Measurements from ENCODE around the gene KASH5. TPM values are rescaled to one million over a fixed set of nuclear protein-coding genes. Genes with fewer than 3 reads are reported as not detected.

The KASH5 gene
- polyA plus RNA-seq, 5 donors, result not detected

DNA sequence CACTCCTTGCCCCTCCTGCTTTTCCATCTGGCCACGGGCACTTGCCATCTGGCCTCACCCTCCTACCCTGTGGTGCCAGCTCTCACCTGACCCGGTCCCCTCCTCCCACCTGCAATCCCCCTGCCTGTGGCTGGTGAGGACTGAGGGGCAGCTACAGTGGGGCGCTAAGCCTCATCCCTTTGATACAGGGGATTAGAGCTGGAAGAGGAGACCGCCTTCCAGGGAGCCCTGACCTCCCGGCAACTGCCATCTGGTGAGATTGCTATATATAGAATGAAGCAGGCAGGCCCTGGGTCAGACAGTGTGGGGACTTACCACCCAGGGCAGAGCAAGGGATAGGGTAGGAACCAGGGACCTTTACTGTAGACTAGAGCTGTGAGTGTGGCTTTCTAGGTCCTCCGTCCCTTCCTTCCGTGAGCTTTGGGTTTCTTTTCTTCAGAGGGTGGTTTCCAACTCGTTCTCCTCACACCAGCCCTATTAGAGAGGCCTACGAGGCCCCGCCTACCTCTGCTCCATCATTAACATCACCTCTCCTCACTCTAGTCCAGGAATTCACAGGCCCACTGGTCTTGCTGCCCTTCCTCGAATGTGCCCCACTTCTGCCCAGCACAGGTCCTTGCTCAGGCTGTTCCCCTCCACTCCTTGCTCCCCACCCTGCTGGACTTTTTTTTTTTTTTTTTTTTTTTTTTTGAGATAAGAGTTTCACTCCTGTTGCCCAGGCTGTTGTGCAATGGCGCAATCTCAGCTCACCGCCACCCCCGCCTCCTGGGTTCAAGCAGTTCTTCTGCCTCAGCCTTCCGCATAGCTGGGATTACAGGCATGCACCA, 7.7 kb downstream of the KASH5 start:
- DNase-seq, result no peak

DNA sequence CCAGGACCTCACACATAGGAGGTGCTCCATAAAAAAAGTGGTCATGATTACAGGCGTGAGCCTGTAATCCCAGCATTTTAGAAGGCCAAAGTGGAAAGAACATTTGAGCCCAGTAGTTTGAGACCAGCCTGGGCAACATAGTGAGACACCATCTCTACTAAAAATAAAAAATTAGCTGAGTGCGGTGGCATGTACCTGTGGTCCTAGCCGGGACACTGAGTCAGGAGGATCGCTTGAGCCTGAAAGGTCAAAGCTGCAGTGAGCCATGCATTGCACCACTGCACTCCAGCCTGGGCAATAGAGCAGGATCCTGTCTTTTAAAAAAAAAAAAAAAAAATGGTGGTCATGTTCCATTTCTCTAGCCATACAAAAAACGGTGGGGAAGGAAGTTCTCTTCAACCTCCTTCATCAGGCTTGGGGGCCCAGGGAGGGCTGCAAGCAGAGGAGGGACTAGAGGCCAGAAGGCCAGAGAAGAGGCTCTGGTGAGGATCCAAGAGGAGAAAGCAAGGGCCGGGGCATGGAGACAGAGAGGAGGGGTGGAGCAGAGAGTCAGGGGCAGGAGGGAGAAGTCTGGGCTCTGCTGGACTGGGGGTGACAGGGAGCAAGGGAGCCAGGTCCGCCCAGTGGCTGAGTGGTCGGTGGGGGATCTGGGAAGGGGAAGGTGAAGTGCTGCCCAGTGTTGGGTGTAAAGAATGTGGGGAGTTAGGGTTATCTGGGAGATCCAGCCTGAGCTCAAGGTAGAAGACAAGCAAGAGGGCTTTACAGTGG, 8.9 kb downstream of the KASH5 start:
- DNase-seq, result no peak

DNA sequence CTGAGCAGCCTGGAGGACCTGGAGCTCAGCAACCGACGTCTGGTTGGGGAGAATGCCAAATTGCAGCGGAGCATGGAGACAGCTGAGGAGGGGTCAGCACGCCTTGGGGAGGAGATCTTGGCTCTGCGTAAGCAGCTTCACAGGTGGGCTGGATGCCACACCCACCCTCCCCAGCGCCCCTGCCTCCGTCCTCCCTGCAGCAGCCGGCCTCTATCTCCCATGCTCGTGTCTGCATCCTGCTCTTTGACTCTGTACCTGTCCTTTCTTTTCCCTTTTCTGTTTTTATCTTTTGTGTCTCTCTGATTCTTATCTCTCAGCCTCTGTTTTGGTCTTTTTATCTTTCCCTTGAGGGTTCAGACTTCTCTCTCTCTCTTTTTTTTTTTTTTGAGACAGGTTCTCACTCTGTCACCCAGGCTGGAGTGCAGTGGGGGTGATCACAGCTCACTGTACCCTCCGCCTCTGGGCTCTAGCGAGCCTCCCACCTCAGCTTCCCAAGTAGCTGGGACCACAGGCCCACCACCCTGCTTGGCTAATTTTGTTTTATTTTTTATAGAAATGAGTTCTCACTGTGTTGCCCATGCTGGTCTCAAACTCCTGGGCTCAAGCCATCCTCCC, 10.1 kb downstream of the KASH5 start:
- DNase-seq, result no peak

DNA sequence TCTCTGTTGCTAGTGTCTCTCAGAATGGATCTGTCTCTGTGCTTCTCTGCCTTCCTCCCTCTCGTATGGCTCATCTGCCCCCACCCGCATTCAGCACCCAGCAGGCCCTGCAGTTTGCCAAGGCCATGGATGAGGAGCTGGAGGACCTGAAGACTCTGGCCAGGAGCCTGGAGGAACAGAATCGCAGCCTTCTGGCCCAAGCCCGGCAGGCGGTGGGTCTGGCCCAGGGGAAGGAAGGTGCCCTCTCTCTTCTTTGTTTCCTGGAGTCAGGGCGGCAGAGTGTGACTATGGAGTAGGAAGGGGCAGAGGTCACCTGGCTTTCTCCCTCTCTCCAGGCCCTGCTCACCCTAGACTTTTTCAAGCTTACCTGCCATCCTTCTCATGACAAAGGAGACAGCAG, 10.9 kb downstream of the KASH5 start:
- DNase-seq, result no peak

DNA sequence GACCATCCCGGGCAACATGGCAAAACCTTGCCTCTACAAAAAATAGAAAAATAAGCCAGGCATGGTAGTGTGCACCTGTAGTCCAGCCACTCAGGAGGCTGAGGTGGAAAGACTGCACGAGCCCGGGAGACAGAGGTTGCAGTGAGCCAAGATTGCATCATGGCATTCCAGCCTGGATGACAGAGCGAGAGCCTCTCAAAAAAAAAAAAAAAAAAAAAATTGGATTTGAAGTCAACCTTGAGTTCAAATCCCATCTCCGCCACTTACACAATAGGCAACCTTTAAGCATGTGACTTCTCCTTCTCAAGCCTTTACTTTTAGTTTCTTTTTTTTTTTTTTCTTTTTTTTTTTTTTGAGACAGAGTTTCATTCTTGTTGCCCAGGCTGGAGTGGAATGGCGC, 12.0 kb downstream of the KASH5 start:
- no peak for DNase-seq

DNA sequence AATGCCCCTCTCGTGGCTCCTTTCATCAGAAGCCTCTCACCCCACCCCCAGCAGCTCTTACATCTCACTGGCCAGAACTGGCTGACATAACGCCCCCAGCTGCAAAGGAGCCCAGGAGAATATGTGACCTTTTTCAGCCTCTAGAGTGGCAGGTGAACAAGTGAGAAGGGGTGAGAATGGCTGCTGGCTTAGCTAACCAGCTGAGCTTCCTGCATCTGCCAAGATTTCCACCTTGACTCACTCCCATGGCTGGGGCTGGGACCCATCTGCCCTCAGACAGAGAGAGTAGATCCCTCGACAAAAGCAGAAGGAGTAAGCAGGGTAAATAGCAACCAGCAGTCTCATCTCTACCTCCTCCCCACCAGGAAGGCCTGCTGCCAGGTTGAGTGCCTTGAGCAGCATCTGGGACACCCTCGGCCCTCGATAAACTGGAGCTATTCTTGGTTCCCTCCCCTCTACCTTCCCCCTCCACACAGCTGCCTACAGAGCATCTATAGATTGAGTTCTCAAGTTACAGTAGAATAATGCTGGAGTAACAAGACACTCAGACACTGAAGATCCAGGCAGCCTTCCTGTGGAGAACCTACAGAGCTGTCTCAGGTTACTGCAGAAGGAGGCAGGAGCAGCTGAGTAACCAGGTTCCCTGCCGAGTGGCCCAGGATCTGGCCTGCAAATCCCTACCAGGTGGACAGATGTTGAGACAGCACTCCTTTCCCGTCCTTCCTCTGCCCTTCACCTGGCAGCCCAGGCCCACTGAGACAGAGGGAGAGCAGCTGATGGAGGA, 15.5 kb downstream of the KASH5 start:
- no peak for DNase-seq

DNA sequence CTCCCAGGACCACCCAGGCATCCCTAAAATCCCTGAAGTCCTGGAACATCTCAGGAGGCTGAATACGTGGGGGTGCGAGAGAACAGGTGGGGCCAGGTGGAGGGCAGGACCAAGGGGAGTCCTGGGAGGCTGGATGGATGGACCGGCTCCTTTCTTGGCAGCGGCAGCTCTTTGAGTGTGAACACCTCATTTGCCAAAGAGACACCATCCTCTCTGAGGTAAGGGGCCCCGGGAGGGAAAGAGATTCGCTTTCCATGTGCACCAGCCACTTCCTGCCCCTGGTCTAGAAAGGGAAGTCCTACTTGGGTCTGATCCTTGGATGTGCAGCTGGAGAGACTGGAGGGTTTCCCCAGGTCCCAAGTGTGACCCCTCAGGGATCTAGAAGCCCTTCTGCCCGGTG, 19.0 kb downstream of the KASH5 start:
- DNase-seq, result no peak

DNA sequence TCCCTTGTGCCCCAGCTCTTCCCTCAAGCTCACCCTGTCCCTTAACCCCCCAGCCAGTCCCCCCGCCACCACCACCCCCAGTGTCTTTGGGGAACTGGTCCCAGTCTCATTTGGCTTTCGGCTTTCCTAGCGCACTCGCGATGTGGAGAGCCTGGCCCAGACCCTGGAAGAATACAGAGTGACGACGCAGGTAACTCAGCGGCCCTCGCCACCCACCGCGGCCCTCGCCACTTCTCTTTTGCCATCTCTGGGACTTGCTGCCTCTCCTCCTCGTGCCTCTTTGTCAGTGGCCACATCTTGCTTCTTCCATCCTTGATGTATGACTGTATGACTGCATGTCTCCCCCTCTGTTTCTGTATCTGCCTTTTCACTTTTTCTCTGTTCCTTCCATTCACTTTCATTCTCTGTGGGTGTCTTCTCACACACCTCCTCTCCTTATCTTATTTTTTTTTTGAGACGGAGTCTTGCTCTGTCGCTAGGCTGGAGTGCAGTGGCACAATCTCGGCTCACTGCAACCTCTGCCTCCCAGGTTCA, 19.5 kb downstream of the KASH5 start:
- no peak for DNase-seq

DNA sequence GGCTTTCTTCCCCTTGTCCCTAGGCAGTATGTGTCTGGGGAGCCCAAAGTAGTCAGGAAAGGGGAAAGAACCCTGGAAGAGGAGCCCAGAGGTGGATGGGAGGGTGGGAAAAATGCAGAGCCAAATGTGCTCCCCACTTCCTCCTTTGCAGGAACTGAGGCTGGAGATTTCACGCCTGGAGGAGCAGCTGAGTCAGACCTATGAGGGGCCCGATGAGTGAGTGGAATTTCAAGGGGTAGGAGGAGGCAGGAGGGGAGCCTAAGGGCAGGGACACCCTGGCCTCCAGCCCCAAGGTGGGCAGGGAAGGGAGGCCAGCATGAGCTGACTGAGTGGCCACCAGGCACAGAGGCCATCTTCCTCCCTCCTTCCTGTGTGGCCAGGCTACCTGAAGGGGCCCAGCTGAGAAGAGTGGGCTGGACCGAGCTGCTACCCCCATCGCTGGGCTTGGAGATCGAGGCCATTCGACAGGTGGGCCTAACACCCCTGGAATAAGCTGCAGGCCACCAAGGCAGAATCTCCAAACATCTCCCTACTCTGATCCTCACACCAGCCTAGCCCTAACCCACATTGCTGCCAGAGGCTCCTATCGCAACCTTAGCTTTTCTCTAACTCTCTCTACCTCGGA, 20.9 kb downstream of the KASH5 start:
- no peak for DNase-seq

DNA sequence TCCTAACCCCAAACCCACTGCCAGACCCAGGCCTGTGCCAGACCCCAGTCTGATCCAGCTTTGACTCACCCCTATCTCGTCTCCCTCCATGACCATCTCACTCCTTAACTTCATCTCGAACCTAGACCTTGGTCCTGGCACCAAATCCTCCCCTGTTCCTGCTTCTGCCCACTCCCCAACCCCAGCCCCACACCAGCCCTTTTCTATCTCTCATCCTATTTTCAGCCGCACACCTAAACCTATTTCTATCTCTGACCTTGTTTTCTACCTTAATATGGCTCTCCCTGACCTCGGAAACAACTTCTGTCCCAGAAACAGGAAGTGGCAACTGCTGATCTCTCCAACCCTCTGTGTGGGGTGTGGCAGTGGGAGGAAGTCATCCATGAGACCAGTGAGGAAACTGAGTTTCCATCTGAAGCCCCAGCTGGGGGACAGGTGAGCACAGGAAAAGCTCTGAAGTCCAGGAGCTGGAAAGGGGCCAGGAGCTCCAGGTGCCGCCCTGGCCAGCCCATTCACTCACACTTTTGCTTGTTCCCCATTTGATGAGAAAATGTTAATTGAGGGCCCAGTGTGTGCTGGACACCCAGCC, 21.5 kb downstream of the KASH5 start:
- no peak for DNase-seq

DNA sequence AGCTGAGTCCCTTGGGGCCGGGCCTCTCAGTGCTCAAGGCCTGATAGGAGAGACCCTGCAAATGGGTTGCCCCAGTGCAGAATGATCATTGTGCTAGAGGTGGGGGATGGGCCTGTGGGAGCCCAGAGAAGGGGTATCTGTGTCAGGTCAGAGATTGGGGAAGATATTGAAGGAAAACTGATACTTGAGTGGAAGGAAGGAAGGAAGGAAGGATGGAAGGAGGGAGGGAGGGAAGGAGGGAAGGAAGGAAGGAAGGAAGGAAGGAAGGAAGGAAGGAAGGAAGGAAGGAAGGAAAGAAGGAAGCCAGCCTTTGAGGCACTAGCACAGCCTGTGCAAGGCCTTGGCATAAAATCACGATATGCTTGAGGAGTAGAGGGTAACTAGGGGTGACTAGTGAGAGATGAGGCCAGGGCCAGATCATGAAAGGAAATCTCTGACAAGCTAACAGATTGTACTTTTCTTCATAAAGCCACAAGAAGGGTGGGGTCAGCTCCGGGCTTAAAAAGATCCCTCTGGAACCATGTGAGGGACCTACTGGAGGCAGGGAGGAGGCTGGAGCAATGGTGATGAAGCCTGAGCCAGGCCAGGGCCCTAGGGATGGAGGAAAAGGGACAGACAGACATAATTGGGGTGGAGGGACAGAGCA, 23.8 kb downstream of the KASH5 start:
- DNase-seq, result no peak

DNA sequence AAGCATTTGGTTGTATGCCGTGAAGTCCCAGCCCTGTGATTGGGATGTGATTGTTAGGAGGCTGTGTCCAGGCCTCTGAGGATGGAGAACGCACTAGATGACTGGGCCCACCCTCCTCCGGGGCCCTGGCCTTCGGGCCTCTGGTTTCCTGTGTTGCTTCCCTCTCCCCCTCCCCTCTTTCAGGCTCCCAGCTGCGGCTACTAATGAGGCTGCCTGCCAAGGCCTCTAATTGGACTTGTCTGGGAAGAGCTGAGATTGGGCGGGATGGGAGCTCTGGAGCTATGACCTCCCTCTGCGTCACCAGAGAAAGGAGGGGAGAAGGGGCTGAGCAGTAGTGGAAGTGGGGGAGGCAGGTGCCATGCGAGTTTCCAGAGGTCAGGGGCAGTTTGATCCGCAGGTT, 25.3 kb downstream of the KASH5 start:
- peak; percentile 51 to 64 for DNase-seq

DNA sequence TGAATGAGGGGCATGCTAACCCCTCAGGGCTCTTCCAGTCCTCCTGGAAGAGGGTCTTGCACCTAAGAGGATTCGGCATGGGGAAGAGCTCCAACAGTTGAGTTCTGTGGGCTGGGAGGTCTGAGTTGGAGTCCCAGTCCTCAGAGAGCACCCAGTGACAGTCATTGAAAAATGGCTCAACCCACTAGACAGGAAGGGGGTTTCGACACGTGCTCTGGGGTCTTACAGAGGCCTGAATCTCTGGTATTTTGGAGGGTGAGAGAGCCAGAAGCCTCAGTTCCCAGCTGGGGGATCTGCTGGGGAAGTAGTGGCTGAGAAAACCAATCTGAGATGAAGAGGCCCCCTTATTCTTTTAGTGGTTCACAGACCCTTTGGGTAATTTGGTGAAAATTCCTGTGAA, 26.2 kb downstream of the KASH5 start:
- no peak for DNase-seq

DNA sequence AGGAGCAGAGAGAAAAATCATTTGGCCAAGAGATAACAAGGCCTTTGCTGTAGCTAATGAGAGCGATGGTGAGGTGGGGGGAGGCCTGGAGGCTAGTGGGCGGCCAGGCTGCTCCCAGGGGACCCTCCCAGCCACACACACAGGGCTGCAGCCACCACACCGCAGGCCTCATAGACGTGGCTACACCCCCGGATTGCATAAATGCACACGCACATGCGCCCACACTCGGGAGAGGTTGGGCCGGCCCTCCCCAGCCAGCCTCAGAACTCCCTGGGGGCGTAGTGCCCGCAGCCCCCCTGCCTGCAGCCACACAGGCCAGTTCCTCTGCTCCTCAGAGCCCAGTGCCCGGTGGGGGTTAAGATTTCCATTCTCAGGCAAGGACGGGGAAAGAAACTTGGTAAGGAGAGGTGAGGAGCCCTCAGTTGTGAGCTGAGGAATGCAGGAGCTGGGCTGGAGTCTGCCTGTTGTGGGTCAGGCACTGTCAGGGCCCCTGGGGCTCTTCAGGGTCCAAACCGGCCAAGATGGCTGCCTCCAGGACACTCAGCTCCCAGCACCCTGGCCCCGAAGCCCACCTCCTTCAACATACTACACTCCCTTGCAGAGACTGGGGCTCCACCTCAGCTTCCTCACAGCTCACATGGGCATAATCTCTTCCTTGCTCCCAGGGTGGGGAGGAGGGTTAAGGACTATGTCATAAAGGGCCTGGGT, 27.2 kb downstream of the KASH5 start:
- DNase-seq, result no peak

DNA sequence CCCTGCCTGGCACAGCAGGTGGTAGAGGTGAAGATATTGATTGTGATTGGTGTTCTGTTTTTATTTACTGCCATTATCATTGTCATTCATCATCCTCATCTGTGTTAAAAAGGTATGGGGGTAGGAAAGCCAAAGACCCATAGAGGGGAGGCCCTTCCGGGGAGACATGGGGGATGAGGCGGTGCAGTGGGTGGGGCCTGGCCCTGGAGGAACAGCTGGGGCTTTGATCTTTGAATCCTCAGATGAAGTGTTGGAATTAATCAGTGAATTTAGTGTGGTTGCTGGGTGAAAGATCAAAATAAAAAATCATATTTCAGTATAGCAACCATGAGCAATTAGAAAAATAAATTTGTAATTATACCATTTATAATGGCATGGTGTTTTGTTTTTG, 27.8 kb downstream of the KASH5 start:
- DNase-seq, result no peak

DNA sequence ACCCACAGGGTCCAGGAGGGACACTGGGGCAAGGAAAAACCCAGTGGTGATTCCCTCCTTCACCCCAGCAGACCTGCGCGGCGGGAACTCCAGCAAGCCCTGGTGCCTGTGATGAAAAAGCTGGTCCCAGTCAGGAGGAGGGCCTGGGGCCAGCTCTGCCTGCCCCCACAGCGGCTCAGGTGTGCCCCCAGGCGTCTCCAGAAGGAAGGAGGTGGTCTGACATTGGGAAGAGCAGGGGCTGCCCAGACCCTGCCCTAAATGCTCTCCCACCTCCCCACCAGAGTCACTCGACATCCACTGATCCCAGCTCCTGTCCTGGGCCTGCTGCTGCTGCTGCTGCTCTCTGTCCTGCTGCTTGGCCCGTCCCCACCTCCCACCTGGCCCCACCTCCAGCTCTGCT, 29.0 kb downstream of the KASH5 start:
- no peak for DNase-seq

DNA sequence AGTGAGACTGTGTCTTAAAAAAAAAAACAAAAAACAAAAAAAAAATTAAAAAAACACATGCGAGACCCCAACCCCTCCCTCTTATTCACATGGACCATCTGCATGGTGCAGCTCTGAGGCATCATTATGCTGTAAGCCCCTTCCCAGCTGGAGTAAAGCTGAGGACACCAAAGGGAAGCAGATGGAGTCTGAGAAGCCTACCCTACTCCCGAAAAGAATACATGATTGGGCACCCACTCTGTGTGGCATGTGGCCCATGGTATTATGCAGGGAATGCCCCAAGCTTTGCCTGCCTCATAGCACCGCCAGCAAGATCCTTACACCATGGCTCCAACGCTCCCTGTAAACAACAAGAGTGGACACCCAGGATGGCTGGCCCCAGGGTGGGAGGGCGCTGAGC, 30.5 kb downstream of the KASH5 start:
- no peak for DNase-seq

DNA sequence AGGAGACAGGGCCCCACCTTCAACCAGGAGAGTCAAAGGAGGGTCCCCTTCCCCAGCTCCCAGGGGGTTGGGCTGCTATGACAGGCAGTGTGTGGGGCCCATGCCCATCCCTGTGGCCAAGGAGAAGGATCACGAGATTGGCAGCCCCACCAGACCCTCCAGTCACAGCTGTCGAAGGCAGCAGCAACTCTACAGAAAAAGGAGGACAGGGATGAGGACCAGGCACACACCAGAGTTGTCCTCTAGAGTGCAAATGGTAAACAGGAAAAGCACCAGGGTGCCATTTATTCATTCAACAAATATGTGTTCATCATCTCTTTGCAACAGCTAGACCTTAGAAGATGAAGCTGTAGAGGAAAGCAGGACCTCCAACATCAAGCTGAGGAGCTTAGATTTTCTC, 31.1 kb downstream of the KASH5 start:
- no peak for DNase-seq

DNA sequence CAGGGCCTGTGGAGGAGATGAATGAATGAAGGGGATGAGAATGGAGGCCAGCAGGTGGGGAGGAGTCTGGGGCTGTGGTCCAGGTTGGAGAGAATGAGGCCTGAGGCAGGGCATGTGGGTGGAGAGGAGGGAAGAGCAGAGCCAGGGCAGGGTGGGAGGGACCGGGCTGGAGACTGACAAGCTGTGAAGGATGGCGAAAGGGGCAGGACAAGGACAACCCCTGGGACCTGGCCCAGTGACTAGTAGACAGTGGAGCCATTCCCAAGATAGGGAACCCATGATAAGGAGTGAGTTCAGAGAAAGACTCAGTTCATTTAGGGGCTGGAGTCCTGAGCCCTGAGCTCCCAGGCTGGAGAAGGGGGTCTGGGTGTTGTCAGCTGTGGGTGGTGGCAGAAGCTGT, 32.2 kb downstream of the KASH5 start:
- no peak for DNase-seq

All from right lung (tissue), 5 donors.